PC-3 (cell line): ENCODE results near the gene C10orf71.

ENCODE experiments used
- CTCF ChIP-seq: fragments of 300-600 bp; sonication (generic); conservative IDR thresholded peaks from 2 replicates; pipeline ENCODE4 v1.5.1; 2017; ENCODE audit warnings: antibody characterized with exemption, low read depth, mild to moderate bottlenecking, low read length
- EZH2 ChIP-seq: fragments of 300-600 bp; sonication (generic); IDR thresholded peaks from one replicate; pipeline ENCODE4 v1.6.1; 2017; ENCODE audit warnings: antibody characterized with exemption, mild to moderate bottlenecking, low read length; ENCODE audit not compliant: unreplicated experiment
- EZH2phosphoT487 ChIP-seq: fragments of 300-600 bp; sonication (generic); IDR thresholded peaks from 2 replicates; pipeline ENCODE4 v1.6.1; 2018; ENCODE audit warnings: mild to moderate bottlenecking, antibody characterized with exemption, low read length, borderline replicate concordance

GRCh38 chr10:49323171-49323895 lies 24.4 kb downstream of the C10orf71 start:
- TF ChIP-seq CTCF (no peak), EZH2 (no peak), EZH2phosphoT487 (no peak)
